Measurements from ENCODE around the gene TRIB2.

GRCh38 chr2:12709207-12709522 is 7.6 kb upstream of the TRIB2 start:
- TF ChIP-seq CTCF (conservative IDR thresholded peaks at IDR 0.05; ENCODE audit: low read depth, low read length) = no peak
- no peak for TF ChIP-seq MAFK (IDR thresholded peaks at IDR 0.05; ENCODE audit: low read depth, low read length)
- no peak for TF ChIP-seq BHLHE40 (IDR thresholded peaks at IDR 0.05; ENCODE audit: low read depth, low read length)
- TF ChIP-seq RAD21 (IDR thresholded peaks at IDR 0.05; ENCODE audit: low read length) = no peak
- no peak for TF ChIP-seq POLR2A (IDR thresholded peaks at IDR 0.05; ENCODE audit: low read depth, low read length)
- TF ChIP-seq RCOR1 (IDR thresholded peaks at IDR 0.05; ENCODE audit: insufficient replicate concordance, low read length) = no peak
- no peak for TF ChIP-seq CEBPB (IDR thresholded peaks at IDR 0.05; ENCODE audit: low read depth, low read length)
- TF ChIP-seq CHD1 (IDR thresholded peaks at IDR 0.05; ENCODE audit: low read depth, low read length) = no peak
- TF ChIP-seq, protein P1, sequence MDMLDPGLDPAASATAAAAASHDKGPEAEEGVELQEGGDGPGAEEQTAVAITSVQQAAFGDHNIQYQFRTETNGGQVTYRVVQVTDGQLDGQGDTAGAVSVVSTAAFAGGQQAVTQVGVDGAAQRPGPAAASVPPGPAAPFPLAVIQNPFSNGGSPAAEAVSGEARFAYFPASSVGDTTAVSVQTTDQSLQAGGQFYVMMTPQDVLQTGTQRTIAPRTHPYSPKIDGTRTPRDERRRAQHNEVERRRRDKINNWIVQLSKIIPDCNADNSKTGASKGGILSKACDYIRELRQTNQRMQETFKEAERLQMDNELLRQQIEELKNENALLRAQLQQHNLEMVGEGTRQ (IDR thresholded peaks at IDR 0.05; ENCODE audit: low read depth, low read length) = no peak
- no peak for TF ChIP-seq FOS (IDR thresholded peaks at IDR 0.05; ENCODE audit: low read depth, low read length)
